D341Med (cell line): ENCODE data around the gene GHDC.
"Not testable (repeated sequence)": the region's sequence is repeated elsewhere in the genome, so short reads cannot be mapped to it uniquely, and the experiment has no call there.

Experiments used
- DNase-seq: peaks from one replicate; pipeline ENCODE4 v3.0.0; 2012; ENCODE audit warnings: low spot score

The GHDC gene

DNA sequence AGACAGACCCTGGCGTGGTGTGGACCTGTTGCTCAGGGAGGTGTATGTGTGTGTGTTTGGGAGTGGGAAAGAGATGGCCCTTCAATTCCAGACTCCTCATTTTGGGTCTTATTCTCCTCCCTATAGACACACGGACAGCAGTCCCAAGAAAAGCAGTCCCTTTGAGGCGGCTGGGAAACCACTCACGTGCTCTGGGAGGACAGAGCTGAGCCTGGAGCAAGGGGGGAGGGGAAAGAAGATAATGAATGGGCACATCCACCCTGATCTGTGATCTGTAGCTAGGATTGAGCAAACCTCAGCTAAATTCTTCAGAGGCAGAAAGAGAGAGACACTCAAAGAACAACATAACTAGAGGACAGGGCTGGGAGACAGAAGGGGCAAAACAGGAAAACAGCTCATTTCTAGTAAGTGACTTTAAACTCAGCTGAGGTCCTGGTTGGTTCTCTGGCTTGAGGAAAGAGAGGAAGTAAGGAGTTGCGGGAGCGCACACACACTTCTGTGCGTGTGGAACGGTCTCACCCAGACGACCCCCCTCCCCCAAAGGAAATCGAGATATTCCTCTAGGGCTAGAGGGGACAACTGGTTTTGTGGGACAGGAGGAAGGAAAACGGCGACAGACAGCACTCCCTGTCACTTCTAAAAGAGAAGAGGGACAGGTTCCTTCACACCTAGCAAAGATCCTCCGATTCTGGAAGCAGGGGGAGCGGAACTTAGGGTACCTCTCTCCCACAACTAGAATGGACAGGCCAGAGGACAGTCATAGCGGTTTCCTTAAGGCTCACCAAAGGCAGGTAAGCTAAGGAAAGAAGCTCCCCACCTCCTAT is 40.2 kb downstream of the GHDC start:
- DNase-seq = no peak

DNA sequence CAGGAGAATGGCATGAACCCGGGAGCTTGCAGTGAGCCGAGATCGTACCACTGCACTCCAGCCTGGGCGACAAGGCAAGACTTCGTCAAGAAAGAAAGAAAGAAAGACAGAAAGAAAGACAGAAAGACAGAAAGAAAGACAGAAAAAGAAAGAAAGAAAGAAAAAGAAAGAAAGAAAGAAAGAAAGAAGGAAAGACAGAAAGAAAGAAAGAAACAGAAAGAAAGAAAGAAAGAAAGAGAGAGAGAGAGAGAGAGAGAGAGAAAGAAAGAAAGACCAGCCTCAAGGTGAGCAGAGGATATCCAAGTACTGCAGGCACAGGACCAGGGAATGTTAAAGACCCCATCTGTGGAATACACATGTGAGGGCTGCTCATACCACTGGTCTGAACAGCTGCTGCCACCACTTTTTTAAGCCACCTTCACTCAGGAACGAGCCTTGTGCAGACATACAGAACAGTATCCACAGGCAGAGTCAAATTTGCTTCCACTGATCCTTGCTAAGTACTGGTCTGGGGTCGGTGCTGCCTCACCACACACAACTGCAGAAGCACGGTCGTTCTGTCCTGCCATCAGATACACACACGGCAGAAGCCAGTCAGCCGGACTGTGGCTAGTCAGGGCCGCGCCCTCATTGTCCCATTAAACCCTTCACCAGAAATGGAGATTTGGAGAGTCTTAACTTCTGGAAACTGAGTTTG is 47.2 kb downstream of the GHDC start:
- DNase-seq = no peak

- not testable (repeated sequence) for DNase-seq
These were observed 51.2 kb downstream of the GHDC start for GRCh38 chr17:42143138-42143537.

- no peak for DNase-seq
These were observed 51.9 kb downstream of the GHDC start for GRCh38 chr17:42142371-42142896.

GRCh38 chr17:42141382-42141781 is 52.9 kb downstream of the GHDC start:
- peak; percentile 43 for DNase-seq

DNA sequence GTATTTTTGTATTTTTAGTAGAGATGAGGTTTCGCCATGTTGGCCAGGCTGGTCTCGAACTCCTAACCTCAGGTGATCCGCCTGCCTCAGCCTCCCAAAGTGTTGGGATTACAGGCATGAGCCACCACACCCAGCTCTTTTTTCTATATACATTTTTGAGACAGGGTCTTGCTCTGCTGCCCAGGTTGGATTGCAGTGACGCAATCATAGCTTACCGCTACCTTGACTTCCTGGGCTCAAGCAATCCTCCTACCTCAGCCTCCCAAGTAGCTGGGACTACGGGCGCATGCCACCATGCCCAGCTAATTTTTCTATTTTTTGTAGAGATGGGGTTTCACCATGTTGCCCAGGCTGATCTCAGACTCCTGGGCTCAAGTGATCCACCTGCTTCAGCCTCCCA is 53.6 kb downstream of the GHDC start:
- not testable (repeated sequence) for DNase-seq
